ENCODE data around the gene IL1RAP.

Gene IL1RAP

GRCh38 chr3:190581041-190581541 lies 67.2 kb downstream of the IL1RAP start:
- TF ChIP-seq CTCF (IDR thresholded peaks at IDR 0.05; ENCODE audit: low read length, missing control alignments), result no peak
- H3K4me3 ChIP-seq (replicated peaks; ENCODE audit: low read depth, low read length), result no peak overlapping the region
- DNase-seq (ENCODE audit: low read depth), result peak; percentile 51

GRCh38 chr3:190582667-190583066 lies 68.8 kb downstream of the IL1RAP start:
- no peak overlapping the region for H3K4me3 ChIP-seq (replicated peaks; ENCODE audit: low read depth, low read length)
- DNase-seq (ENCODE audit: low read depth), result no peak
- no peak for TF ChIP-seq CTCF (IDR thresholded peaks at IDR 0.05; ENCODE audit: low read length, missing control alignments)

- DNase-seq (ENCODE audit: low read depth), result peak; percentile 93
- H3K4me3 ChIP-seq (replicated peaks; ENCODE audit: low read depth, low read length), result no peak overlapping the region
- TF ChIP-seq CTCF (IDR thresholded peaks at IDR 0.05; ENCODE audit: low read length, missing control alignments), result no peak
Observed at GRCh38 chr3:190585805-190586630, 72.1 kb downstream of the IL1RAP start.

GRCh38 chr3:190586631-190587011 lies 72.7 kb downstream of the IL1RAP start:
- TF ChIP-seq CTCF (IDR thresholded peaks at IDR 0.05; ENCODE audit: low read length, missing control alignments), result no peak
- peak; percentile 62 for DNase-seq (ENCODE audit: low read depth)
- no peak overlapping the region for H3K4me3 ChIP-seq (replicated peaks; ENCODE audit: low read depth, low read length)

GRCh38 chr3:190588570-190588969 lies 74.7 kb downstream of the IL1RAP start:
- no peak overlapping the region for H3K4me3 ChIP-seq (replicated peaks; ENCODE audit: low read depth, low read length)
- TF ChIP-seq CTCF (IDR thresholded peaks at IDR 0.05; ENCODE audit: low read length, missing control alignments), result no peak
- no peak for DNase-seq (ENCODE audit: low read depth)

- DNase-seq (ENCODE audit: low read depth), result no peak
- no peak overlapping the region for H3K4me3 ChIP-seq (replicated peaks; ENCODE audit: low read depth, low read length)
- no peak for TF ChIP-seq CTCF (IDR thresholded peaks at IDR 0.05; ENCODE audit: low read length, missing control alignments)
Observed at GRCh38 chr3:190589326-190589725, 75.4 kb downstream of the IL1RAP start.

GRCh38 chr3:190591080-190591479 lies 77.2 kb downstream of the IL1RAP start:
- no peak for DNase-seq (ENCODE audit: low read depth)
- no peak overlapping the region for H3K4me3 ChIP-seq (replicated peaks; ENCODE audit: low read depth, low read length)
- TF ChIP-seq CTCF (IDR thresholded peaks at IDR 0.05; ENCODE audit: low read length, missing control alignments), result no peak

Data from fibroblast of pulmonary artery (primary cell).